Left lung (tissue), 10 donors: ENCODE measurements around the gene POT1. TPM values are rescaled to one million over a fixed set of nuclear protein-coding genes. Genes with fewer than 3 reads are reported as not detected.

Source experiments
- ATAC-seq: fragments of 200-7000 bp; cut with Tn5 transposase; one replicate; pipeline ENCODE4 v1.9.1; 2020; ENCODE audit warnings: moderate library complexity
- DNase-seq, 4 donors: peaks; one replicate each; pipeline ENCODE4 v3.0.0-alpha.2; 2013 to 2020
- H3K27ac ChIP-seq, 2 donors: fragments of 200-600 bp; sonication (generic) in 1 of 2; one replicate each; pipeline versions ENCODE4 v1.5.0 to v1.8.0; 2020 to 2021
- H3K27me3 ChIP-seq, 2 donors: fragments of 200-600 bp; sonication (generic) in 1 of 2; one replicate each; pipeline versions ENCODE4 v1.5.0 to v1.8.0; 2020 to 2021
- H3K36me3 ChIP-seq, 2 donors: fragments of 200-600 bp; sonication (generic) in 1 of 2; one replicate each; pipeline versions ENCODE4 v1.5.0 to v1.8.0; 2020 to 2021
- H3K4me1 ChIP-seq, 2 donors: fragments of 200-600 bp; one replicate each; pipeline ENCODE4 v1.8.0; 2021
- H3K4me3 ChIP-seq, 2 donors: fragments of 200-600 bp; sonication (generic) in 1 of 2; one replicate each; pipeline versions ENCODE4 v1.5.0 to v1.8.0; 2020 to 2021; ENCODE audit warnings: mild to moderate bottlenecking in 1 of 2
- H3K9me3 ChIP-seq, 2 donors: fragments of 200-600 bp; sonication (generic) in 1 of 2; one replicate each; pipeline versions ENCODE4 v1.5.0 to v1.8.0; 2020 to 2021
- CTCF ChIP-seq, 2 donors: fragments of 200-600 bp; sonication (generic) in 1 of 2; IDR thresholded peaks; one replicate each; pipeline versions ENCODE4 v1.5.0 to v1.8.0; 2021; ENCODE audit warnings: antibody characterized with exemption in 2 of 2
- intact Hi-C, 2 donors: fragments of 100-400 bp; cut with DNase I; formaldehyde crosslinking; loops; one replicate each; pipeline versions ENCODE4 v1.11.2 to v1.14.2; 2022
- polyA plus RNA-seq, 6 donors: library from polyadenylated mRNA; unstranded; fragments of 120-200 nt; gene quantifications; one replicate each; pipeline ENCODE4 v1.2.1, GENCODE V29; 2013; ENCODE audit not compliant: insufficient read length in 6 of 6
- total RNA-seq, 2 donors: library from RNA; stranded (reverse); fragmentation: NEBNext Ultra II Directional; extraction: Animal tissue kit (Norgen Biotek cat#: 25700); gene quantifications; one replicate each; pipeline ENCODE4 v1.2.1, GENCODE V29; 2021
- donor health status: DM: no; HTN: yes; CAD: no.
- donor health status: DM: no; HTN: no; CAD: no.

Gene POT1
- total and polyA plus RNA-seq, 8 donors = 16.2 to 55.4 (median 39.6) TPM

GRCh38 chr7:124780608-124781007 lies 149.0 kb downstream of the POT1 start:
- DNase-seq = no peak
- no peak overlapping the region for H3K27ac ChIP-seq
- intact Hi-C loops = loop anchor here in 1 of 2 donors (10.0 kb wide), 1 partner anchor 626 kb away; no protein-coding TSS in a partner anchor
- H3K36me3 ChIP-seq = no peaks in the 10 kb centered on the region
- no peaks in the 10 kb centered on the region for H3K9me3 ChIP-seq
- H3K27me3 ChIP-seq = no peaks in the 10 kb centered on the region
- no peak for TF ChIP-seq CTCF (IDR thresholded peaks at IDR 0.05)
- no peaks in the 10 kb centered on the region for H3K4me1 ChIP-seq
- no peak for ATAC-seq
- no peak overlapping the region for H3K4me3 ChIP-seq

DNA sequence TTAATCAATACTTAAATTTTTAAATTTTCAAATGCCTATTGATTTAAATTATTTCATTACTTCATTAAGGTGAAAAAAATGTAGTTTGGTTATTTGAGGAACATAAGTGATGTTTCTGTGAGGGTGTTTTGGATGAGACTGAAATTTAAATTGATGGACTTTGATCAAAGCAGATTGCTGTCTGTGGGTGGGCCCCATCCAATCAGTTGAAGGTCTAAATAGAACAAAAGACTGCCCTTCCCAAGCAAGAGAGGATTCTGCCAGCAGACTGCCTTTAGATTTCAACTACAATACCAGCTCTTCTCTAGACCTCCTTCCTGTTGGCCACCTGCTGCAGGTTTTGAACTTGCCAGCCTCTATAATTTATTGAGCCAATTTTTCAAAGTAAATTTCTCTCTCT lies 149.6 kb downstream of the POT1 start:
- H3K27ac ChIP-seq = no peak overlapping the region
- intact Hi-C loops = loop anchor here in 1 of 2 donors (10.0 kb wide), 1 partner anchor 625 kb away; no protein-coding TSS in a partner anchor

GRCh38 chr7:124779620-124780019 lies 150.0 kb downstream of the POT1 start:
- ATAC-seq = no peak

More for the DNA sequence above, 149.6 kb downstream of the POT1 start:
- Histone ChIP-seq H3K4me1 (no peaks in the 10 kb centered on the region), H3K27me3 (no peaks in the 10 kb centered on the region), H3K9me3 (no peaks in the 10 kb centered on the region), H3K4me3 (no peak overlapping the region), H3K36me3 (no peaks in the 10 kb centered on the region)
- ATAC-seq (no peak), DNase-seq (no peak)
- no peak for TF ChIP-seq CTCF (IDR thresholded peaks at IDR 0.05)

DNA sequence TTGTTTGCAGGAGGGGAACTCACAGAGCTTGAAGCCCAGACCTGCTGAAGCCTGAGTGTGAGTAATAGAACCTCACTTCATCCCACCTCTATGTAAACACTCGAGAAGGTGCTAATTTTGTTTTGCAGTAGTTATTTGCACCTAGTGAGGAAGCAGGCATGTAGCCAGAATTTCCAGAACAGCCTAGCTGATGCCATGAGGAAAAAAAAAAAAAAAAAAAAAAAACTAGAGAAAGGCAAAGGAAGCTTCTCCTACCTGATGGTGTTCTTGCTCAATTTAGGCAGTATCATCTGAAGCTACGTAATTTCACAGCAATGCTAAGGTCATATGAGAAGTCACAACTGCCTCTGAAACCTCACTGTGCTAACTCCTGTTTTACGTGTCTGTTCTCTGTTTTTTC lies 150.4 kb downstream of the POT1 start:
- Histone ChIP-seq H3K27ac (no peak overlapping the region), H3K4me1 (no peaks in the 10 kb centered on the region), H3K4me3 (no peak overlapping the region), H3K36me3 (no peaks in the 10 kb centered on the region), H3K9me3 (no peaks in the 10 kb centered on the region), H3K27me3 (no peaks in the 10 kb centered on the region)
- DNase-seq (no peak), ATAC-seq (peak; percentile 82)
- intact Hi-C loops = no loop called here
- no peak for TF ChIP-seq CTCF (IDR thresholded peaks at IDR 0.05)

More at GRCh38 chr7:124779620-124780019, 150.0 kb downstream of the POT1 start:
- H3K27me3 ChIP-seq = no peaks in the 10 kb centered on the region
- no peak overlapping the region for H3K4me3 ChIP-seq
- H3K36me3 ChIP-seq = no peaks in the 10 kb centered on the region
- no peak for TF ChIP-seq CTCF (IDR thresholded peaks at IDR 0.05)
- H3K4me1 ChIP-seq = no peaks in the 10 kb centered on the region
- intact Hi-C loops = loop anchor here in 1 of 2 donors (10.0 kb wide), 1 partner anchor 625 kb away; no protein-coding TSS in a partner anchor
- DNase-seq = no peak
- no peaks in the 10 kb centered on the region for H3K9me3 ChIP-seq
- H3K27ac ChIP-seq = no peak overlapping the region

DNA sequence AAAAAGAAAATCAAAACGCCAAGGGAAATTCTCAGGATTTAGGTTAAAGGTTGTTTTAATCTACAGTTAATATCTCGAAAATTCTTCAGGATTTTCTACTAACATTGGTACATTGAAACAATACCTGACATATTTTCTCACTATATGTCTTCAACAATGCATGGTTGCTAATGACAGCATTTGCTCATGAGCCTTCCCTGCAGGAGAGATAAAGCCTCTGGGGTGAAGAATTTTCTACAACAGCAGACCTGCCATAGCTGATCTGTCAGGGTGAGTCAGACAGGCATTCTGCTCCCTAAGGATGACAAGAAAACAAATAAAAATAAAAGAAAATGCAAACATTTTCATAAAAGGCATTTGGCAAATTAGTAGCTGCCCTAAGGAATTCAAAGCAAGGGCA lies 152.4 kb downstream of the POT1 start:
- DNase-seq = no peak
- Histone ChIP-seq H3K9me3 (no peaks in the 10 kb centered on the region), H3K4me3 (no peak overlapping the region), H3K27ac (no peak overlapping the region), H3K4me1 (no peaks in the 10 kb centered on the region), H3K36me3 (no peaks in the 10 kb centered on the region), H3K27me3 (peaks cover 0 to 5% of the 10 kb centered on the region in 2 donors)
- ATAC-seq = no peak
- TF ChIP-seq CTCF (IDR thresholded peaks at IDR 0.05) = no peak
- intact Hi-C loops = no loop called here
